GM18907 (cell line): ENCODE measurements around the gene SLC25A19.

Experiments
- ATAC-seq: cut with Tn5 transposase; IDR thresholded peaks from one replicate; pipeline ENCODE4 v1.9.1; 2021; ENCODE audit warnings: mild to moderate bottlenecking, moderate library complexity; ENCODE audit not compliant: unreplicated experiment

Gene SLC25A19

DNA sequence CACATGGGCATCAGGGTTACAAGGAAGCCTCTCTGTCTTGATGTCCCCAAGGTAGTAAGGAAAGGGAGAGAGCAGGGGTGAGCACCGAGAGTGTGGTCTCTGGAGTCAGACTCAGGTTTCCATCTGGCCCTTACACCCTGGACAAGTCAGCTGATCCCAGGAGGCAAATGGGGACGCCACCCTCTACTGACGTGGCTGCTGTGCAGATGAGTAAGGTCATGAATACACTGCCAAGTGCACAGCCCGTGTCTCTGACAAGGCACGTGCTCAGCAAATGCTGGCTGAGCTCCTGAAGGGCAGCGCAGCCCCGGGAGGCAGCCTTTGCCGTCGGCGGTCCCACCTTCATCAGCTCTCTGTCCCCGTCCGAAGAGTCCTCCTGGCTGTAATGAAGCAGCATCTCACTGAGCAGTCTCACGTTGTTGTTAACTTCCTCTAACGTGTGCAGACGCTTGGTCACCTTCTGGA is 47.2 kb downstream of the SLC25A19 start:
- ATAC-seq: no peak

DNA sequence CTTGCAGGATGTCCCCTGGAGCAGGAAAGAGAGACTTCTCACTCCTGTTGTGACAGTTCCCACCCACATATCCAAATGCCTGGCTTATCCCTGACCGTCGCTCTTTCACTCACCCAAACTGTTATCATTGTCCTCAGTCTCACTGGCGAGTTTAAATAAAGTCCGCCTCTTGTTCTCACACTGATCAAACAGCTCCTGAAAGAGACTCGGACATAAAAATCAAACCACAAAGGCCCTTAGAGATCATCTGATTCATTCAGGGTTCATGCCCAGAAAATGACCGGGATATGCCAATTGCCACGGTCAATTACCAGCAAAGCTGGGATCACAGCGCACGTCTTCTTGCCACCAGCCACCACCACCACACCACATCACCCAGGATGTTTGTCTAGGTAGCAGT is 47.7 kb downstream of the SLC25A19 start:
- ATAC-seq: no peak

DNA sequence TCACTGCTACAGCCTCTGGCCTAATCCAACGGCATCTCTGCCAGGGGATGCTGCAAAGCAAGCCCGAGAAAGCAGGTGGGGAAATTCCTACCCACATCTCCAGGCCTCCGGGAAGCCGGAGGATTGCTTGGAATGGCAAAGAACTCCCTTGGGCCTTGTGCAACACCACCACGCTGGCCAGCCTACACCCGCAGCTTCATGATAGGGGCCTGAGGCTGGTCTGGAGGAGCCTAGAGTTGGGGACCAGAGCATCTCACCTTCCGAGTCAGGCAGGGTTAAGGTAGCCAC is 48.1 kb downstream of the SLC25A19 start:
- no peak for ATAC-seq

DNA sequence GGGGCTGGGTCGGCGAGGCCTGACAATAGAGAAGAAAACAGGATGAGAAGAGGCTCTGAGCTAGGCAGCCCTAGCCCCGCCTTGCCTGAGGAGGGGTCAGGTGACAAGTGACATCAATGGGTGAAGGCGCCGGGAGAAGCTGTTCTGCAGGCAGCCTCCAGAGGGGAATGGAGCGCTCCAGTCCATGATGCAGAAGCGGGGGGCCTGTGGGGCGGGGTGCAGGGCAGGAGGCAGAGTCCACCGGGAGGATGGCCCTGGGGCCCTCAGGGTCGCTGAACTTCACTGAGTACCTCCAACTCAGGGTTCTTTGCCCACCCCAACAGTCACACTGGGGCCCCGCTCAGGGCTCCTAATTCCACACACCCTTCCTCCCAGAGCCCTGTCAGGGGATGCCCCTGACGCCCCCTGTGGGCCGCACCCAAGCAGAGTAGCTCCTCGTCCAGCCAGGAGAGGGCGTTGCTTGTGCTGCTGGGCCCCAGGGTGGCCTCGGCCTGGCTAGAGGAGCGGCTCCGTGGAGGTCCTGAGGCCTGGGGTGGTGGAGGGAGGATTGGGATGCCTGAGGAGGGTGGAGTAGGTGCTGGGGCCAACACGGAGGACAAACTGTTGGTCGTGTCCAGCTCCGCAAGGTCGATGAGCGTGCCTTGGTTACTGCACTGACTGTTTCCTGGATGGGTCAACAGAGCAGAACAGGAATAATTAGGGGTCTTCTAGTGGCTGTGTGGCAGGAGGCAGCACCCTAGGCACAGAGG is 48.7 kb downstream of the SLC25A19 start:
- no peak for ATAC-seq

DNA sequence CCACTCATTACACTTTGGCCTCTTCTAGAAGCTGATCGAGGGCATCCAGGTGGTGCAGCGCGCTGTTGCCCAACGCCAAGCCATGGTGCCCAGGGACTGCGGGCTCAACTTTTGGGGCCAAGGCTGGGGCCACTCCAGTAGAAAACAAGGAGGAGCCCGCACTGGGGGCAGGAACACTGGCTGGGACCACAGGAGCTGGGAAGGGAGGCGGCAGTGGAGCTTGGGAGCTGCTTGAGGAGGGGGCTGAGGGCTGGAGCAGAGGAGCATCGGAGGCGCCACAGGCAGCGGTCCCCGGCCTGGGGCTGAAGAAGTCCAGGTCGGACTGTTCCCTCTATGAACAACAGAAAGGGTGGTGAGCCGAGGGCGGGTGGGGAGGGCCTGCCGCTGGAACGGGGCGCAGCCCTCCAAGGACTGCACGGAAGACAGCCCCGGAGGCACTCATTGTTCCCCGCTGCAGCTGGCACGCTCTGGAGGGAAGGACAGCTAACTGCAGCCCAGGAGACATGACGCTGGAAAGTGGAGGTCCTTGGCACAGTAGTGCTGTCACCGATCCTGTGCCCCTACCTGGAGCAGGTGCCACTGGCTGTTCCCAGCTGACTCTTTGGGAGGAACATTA is 49.3 kb downstream of the SLC25A19 start:
- no peak for ATAC-seq

DNA sequence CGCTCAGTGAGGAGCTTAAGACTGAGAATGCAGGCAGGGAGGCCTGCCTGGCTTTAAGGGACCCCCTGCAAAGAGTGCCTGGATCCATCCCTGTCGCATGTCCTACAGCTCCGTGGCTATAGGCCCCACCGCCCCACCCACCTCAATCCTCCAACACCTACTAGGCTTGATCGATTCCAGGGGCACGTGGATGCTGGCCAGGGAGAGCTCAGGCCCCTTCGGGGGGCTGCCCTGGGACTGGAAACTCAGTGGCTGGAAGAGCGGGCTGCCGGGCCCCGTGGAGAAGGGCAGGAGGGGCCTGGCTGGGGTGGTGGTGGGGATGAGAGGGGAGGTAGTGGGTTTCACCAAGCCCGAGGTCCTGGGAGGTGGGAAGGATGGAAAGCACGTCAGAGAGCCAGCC is 50.0 kb downstream of the SLC25A19 start:
- no peak for ATAC-seq

DNA sequence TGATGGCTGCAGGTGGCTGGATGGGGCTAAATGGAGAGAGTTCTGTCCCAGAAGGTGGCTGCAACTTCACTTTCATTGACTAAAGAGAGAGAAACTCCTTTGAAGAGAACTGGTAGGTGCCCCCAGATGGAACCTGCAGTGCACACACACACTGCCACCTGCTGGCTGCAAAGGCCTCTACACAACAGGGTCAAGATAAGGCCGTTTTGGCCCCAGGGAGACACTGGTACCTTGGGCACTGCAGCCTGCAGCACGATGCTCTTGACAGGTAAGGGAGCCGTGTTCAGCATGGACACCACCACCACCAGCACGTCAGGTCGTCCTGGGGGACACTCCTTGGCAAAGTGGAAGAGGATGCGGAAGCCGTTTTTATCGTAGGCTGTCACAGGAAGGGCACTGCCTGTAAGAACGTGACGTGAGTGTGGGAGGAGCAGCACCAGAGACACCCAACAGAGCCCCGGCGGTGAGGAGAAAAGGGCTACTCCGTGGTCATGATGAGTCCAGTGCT is 50.5 kb downstream of the SLC25A19 start:
- no peak for ATAC-seq

DNA sequence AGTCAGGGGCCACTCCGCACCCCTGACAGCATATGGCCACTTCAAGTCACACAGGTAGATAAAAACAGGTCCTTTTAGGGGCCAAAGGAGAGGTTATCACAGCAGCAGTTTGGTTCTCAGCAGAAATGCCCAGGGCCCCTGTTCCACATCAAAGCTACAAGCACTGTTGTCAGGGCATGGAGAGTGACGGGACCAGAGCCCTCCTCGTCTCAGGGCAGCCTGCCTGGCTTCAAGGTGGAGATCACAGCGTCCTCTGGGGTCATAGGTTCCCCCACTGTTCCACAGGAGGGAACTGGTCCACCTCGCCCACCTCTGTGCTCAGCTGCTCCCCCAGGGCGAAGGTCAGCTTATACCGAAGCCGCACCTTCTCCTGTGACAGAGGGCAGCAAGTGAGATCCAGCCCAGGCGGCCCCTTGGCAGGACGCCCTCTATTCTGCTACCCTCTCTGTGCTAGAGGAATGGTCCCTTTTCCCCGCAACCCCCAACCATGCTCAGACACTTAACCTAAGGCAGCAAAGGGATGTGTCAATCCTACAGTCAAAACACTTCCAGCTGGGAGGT is 51.1 kb downstream of the SLC25A19 start:
- ATAC-seq: no peak

DNA sequence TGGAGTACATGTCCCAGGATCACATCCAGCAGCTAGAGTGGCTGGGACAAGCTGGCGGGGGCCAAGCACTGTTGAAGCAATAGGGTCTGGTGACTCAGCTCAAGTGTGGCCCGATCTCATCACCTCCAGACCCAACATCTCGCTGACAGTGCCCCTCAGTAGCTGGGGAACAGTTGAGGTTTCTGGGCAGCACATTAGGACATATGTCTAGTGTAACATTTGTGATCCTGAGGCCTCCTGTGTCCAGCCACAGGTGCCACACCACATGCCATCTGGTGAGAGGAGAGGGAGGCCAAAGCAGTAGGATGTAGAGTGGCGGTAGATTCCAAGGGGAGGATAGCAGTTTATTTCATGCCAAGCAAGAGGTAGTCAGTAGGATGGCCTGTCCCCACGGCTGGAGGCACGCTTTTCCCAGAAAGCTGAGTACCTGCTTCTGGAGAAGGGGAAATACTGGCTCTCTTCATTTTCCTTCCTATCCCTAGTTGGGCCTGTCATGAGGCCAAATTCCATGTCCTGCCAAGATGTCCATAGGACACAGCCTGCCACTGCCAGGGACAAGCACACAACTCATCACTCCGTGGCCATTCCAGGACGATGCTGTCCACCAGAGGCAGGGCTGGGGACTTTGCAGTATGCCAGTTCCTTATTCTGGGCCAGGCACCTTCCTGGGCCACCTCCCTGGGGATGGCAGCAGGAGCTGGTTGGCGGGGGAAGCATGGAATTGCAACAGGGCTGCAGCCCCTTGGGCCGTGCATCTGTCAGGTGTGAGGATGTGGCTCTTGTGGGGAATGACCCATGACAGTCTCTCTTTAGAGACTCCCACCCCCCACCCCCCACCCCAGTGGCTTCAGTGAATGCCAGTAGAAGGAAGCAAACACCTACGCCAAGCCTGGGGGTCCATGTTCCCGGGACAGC is 51.9 kb downstream of the SLC25A19 start:
- no peak for ATAC-seq

DNA sequence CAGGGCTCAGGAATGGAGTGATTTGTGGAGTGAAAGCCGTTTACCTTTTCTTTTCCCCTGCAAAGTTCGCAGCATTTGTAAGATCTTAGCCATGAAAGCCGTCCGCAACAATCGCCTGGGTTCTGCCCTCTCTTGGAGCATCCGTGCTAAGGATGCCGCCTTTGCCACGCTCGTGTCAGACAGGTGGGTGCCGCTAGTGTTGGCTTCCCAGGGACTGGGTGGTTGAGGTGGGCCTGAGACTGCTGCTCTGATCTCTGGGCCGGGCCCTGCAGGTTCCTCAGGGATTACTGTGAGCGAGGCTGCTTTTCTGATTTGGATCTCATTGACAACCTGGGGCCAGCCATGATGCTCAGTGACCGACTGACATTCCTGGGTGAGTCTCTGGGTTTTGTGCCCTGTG is 56.4 kb downstream of the SLC25A19 start:
- ATAC-seq: no peak

DNA sequence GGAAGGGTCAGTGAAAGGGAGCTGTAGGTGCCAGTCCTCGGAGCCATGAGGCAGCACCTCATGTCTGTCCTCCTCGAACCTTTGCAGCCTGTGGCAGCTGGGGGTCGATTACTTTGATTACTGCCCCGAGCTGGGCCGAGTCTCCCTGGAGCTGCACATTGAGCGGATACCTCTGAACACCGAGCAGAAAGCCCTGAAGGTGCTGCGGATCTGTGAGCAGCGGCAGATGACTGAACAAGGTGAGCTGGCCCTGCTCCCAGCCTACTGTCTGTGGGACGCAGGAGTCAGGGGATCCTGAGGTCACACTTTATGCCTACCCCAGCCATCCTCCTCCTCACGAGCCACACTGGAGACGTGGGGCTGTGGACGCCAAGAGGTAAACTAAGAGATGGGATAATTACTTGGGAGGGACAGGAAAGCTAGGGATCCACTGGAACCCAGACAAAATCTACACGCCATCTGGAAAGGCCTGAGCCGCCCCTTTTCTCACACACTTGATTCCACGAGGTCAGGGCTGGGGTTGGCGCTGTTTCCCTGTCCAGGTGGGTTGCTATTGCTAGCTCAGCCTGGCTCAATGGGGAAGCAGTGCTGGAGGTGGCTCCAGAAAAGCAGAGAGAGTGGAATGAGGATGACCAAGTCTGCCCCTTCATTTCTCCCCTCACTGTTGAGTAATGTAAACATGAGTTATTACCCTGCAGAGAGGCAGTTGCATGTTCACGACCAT is 57.3 kb downstream of the SLC25A19 start:
- ATAC-seq: no peak

DNA sequence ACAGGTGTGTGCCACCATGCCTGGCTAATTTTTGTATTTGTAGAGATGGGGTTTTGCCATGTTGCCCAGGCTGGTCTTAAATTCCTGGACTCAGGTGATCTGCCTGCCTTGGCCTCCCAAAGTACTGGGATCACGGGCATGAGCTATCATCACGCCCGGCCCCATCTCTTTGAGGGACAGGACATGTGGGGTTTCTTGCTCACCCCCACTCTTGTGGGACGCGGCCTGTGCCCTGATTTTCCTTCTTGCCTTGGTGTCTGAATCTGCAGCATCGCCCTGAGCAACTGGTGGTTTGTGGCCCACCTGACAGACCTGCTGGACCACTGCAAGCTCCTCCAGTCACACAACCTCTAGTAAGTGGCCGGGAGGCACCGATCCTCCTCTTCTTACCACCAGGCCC is 58.2 kb downstream of the SLC25A19 start:
- ATAC-seq: no peak

DNA sequence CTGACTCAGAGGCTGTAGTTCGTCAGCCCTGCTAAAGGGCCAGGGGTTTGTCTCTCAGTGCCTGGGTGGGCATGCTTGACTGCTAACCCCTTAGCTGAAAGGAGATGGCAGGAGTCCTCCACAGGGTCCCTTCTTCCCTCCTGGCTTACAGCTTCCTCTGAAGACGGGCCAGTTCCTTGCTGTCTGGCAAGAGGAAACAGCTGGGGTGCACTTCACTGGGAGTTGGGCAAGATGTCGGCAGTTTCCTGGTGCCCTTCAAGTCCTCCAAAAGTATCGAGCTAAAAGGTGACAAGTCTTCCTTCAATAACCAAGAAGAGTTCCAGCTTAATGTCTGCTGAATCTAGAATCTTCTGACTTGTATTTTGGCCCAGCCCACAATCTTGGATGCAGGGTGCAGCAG is 60.4 kb downstream of the SLC25A19 start:
- no peak for ATAC-seq

DNA sequence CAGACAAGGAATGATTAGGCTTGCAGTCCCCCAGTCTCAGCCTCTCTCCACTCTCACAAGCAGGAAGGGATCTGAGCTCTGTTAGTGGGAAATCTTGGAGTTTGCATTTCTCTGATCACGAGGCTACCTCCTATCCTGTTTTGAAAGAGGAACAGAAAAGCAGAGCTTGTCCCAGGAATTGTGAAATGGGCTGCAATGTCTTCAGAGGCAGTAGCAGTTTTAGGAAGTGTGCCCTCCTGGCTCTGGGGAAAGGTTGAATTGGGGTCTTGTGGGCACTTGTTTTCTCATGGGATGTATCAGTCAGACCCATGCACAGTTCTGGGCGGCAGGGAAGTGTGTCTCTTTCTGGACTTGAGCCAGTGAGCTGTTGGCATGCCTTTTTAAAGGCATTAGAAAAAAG is 60.9 kb downstream of the SLC25A19 start:
- no peak for ATAC-seq

DNA sequence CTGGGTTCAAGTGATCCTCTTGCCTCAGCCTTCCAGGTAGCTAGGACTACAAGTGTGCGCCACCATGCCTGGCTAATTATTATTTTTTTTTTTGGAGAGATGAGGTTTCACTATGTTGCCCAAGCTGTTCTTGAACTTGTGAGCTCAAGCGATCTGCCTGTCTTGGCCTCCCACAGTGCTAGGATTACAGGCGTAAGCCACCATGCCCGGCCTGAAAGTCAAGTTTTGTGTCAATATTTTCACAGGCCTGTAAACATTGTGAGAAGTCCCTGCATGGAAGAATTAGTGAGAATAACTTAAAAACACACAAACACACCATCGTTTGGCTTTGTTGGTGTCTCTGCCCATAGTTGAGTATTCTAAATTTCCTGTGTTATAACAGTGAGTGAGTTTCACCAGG is 61.5 kb downstream of the SLC25A19 start:
- no peak for ATAC-seq

DNA sequence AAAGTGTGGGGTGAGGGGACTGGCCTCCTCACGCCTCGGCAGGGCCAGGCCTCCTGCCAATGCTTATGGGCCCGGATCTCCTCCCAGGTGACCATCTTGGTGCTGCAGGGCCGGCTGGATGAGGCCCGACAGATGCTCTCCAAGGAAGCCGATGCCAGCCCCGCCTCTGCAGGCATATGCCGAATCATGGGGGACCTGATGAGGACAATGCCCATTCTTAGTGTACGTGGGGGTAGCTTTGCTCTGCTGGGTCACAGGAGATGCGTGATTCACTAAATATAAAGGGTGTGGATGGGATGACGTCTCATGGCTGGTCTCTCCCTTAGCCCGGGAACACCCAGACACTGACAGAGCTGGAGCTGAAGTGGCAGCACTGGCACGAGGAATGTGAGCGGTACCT is 64.2 kb downstream of the SLC25A19 start:
- ATAC-seq: no peak
